Endothelial cell of umbilical vein (primary cell): ENCODE measurements around the gene LY9. TPM values are rescaled to one million over a fixed set of nuclear protein-coding genes. Genes with fewer than 3 reads are reported as not detected.

Source experiments
- BruUV-seq: library from RNA; stranded (reverse); fragments of 400-500 nt; replicated peaks from 2 replicates; lab custom pipeline; 2021; lab: Mats Ljungman, UMichigan
- CTCF ChIA-PET: fragments of 300-600, 350-600 bp; sonication (Branson Sonifier 250); formaldehyde crosslinking; loops from one replicate; lab custom pipeline; 2021; ENCODE audit warnings: antibody characterized with exemption, inconsistent platforms; lab: Charles Lee
- POLR2A ChIA-PET: fragments of 300-600, 350-600 bp; sonication (Branson Sonifier 250); formaldehyde crosslinking; loops from one replicate; lab custom pipeline; 2021; ENCODE audit warnings: antibody characterized with exemption, inconsistent platforms; lab: Charles Lee
- DNase-seq: peaks from one replicate; pipeline ENCODE4 v3.0.0-alpha.2; 2011; ENCODE audit warnings: low read depth, low spot score
- FAIRE-seq: peaks from 2 replicates; lab custom pipeline; 2011; peaks lifted over from hg19 to GRCh38; lab: Jason Lieb, UNC
- H2AFZ ChIP-seq: 2 replicates; pipeline ENCODE4 v1.6.0; 2012; ENCODE audit warnings: low read depth, low read length, control low read depth, inconsistent platforms
- H3K27ac ChIP-seq: 2 replicates; pipeline ENCODE4 v1.5.1; 2011; ENCODE audit warnings: low read depth, mild to moderate bottlenecking, control low read depth, low read length, moderate library complexity; ENCODE audit not compliant: insufficient read depth
- H3K27me3 ChIP-seq, 2 experiments: 2 replicates each; pipeline versions ENCODE4 v1.6.0 to v1.6.1; 2011; ENCODE audit warnings: low read length in 2 of 2, mixed read lengths in 1 of 2; ENCODE audit not compliant: control insufficient read depth in 2 of 2, insufficient read depth in 2 of 2
- H3K36me3 ChIP-seq, 2 experiments: 2 replicates in 1 of 2; 3 replicates in 1 of 2; pipeline ENCODE4 v1.5.1; 2011; ENCODE audit warnings: low read length in 2 of 2, mild to moderate bottlenecking in 1 of 2, moderate library complexity in 1 of 2; ENCODE audit not compliant: control insufficient read depth in 2 of 2, insufficient read depth in 2 of 2; ENCODE audit errors: extremely low read depth in 1 of 2
- H3K4me1 ChIP-seq: 3 replicates; pipeline ENCODE4 v1.5.1; 2011; ENCODE audit warnings: mild to moderate bottlenecking, low read length; ENCODE audit not compliant: control insufficient read depth, insufficient read depth; ENCODE audit errors: extremely low read depth
- H3K4me2 ChIP-seq: 2 replicates; pipeline ENCODE4 v1.6.1; 2011; ENCODE audit warnings: low read length, control low read depth, mixed read lengths; ENCODE audit not compliant: insufficient read depth
- H3K4me3 ChIP-seq, 3 experiments: fragments of 200-600 bp in 1 of 3; sonication (generic), shearing (Covaris generic) in 1 of 3; replicated peaks in 1 of 3; 2 replicates each; pipeline ENCODE4 v1.5.1; 2011 to 2016; ENCODE audit warnings: control low read depth in 3 of 3, low read length in 3 of 3, mild to moderate bottlenecking in 2 of 3, inconsistent platforms in 1 of 3, low read depth in 1 of 3, moderate library complexity in 1 of 3; ENCODE audit not compliant: insufficient read depth in 1 of 3
- H3K79me2 ChIP-seq: 2 replicates; pipeline ENCODE4 v1.6.0; 2012; ENCODE audit warnings: low read length, inconsistent platforms; ENCODE audit not compliant: control insufficient read depth, insufficient read depth
- H3K9ac ChIP-seq: replicated peaks from 2 replicates; pipeline ENCODE3; 2011; ENCODE audit warnings: low read length, control low read depth; ENCODE audit not compliant: insufficient read depth; ENCODE audit errors: extremely low read depth
- H3K9me1 ChIP-seq: replicated peaks from 3 replicates; pipeline ENCODE4 v1.6.0; 2011; ENCODE audit warnings: mild to moderate bottlenecking, low read length; ENCODE audit not compliant: control insufficient read depth, insufficient read depth; ENCODE audit errors: extremely low read depth
- H3K9me3 ChIP-seq: replicated peaks from 2 replicates; pipeline ENCODE4 v1.5.1; 2012; ENCODE audit warnings: low read length, inconsistent platforms; ENCODE audit not compliant: control insufficient read depth, insufficient read depth
- H4K20me1 ChIP-seq: replicated peaks from 2 replicates; pipeline ENCODE3; 2011; ENCODE audit warnings: mild to moderate bottlenecking, low read length; ENCODE audit not compliant: control insufficient read depth, insufficient read depth; ENCODE audit errors: extremely low read depth
- EZH2 ChIP-seq: IDR thresholded peaks from 2 replicates; pipeline ENCODE4 v1.6.1; 2012; ENCODE audit warnings: borderline replicate concordance, low read depth, mild to moderate bottlenecking, moderate library complexity, low read length, inconsistent platforms; ENCODE audit not compliant: severe bottlenecking
- FOS ChIP-seq: IDR thresholded peaks from 2 replicates; pipeline ENCODE4 v1.6.1; 2011; ENCODE audit warnings: mild to moderate bottlenecking, low read length, moderate library complexity, borderline replicate concordance; ENCODE audit not compliant: insufficient read depth
- GATA2 ChIP-seq: IDR thresholded peaks from 2 replicates; pipeline ENCODE4 v1.7.0; 2011; ENCODE audit warnings: low read depth, mild to moderate bottlenecking, moderate library complexity, mixed read lengths, low read length; ENCODE audit not compliant: insufficient read length, insufficient read depth
- JUN ChIP-seq: IDR thresholded peaks from 2 replicates; pipeline ENCODE4 v1.6.1; 2011; ENCODE audit warnings: borderline replicate concordance, low read depth; ENCODE audit not compliant: insufficient read length, insufficient read depth
- MYC ChIP-seq: IDR thresholded peaks from one replicate; pipeline ENCODE4 v1.6.1; 2011; ENCODE audit warnings: mild to moderate bottlenecking, low read depth, low read length
- POLR2A ChIP-seq: IDR thresholded peaks from 2 replicates; pipeline ENCODE4 v1.6.1; 2012; ENCODE audit warnings: low read depth, mild to moderate bottlenecking, control low read depth, low read length
- POLR2AphosphoS5 ChIP-seq: IDR thresholded peaks from 2 replicates; pipeline ENCODE4 v1.6.1; 2012; ENCODE audit warnings: low read depth, mild to moderate bottlenecking, control low read depth, low read length, moderate library complexity; ENCODE audit not compliant: insufficient read depth
- dilution Hi-C: fragments of 300-500 bp; cut with MboI; formaldehyde crosslinking; loops from one replicate; pipeline ENCODE4 v1.15.0; 2019; ENCODE audit warnings: low sequenced_read_pairs; ENCODE audit not compliant: extremely low pct_ligation_motif_present
- intact Hi-C: fragments of 100-400 bp; cut with micrococcal nuclease; formaldehyde crosslinking; loops from one replicate; pipeline ENCODE4 v1.10.0; 2022
- polyA plus RNA-seq, 4 experiments: library from polyadenylated mRNA; depleted of rRNA in 3 of 4; stranded (reverse) in 3 of 4; unstranded in 1 of 4; fragments of >200 nt; gene quantifications; 2 replicates each; pipeline versions ENCODE4 v1.2.1 to v1.2.3, GENCODE V29; 2011 to 2012; ENCODE audit warnings: missing spikeins in 1 of 4
- total RNA-seq: library from RNA; stranded (reverse); gene quantifications from 2 replicates; pipeline ENCODE4 v1.2.3, GENCODE V29; 2021
- TF ChIP-seq, protein P1 (sequence below), 2 donors: IDR thresholded peaks; 1 replicate in 1 of 2; 2 replicates in 1 of 2; pipeline ENCODE4 v1.5.1; 2011; ENCODE audit warnings: low read length in 2 of 2, mild to moderate bottlenecking in 2 of 2, moderate library complexity in 2 of 2, control low read depth in 1 of 2, inconsistent platforms in 1 of 2, low read depth in 1 of 2; ENCODE audit not compliant: insufficient read depth in 1 of 2; ENCODE audit errors: extremely low read depth in 1 of 2
- TF ChIP-seq, protein P2 (sequence below): IDR thresholded peaks from 2 replicates; pipeline ENCODE4 v1.6.1; 2011; ENCODE audit not compliant: insufficient read depth, insufficient read length

LY9 gene
- total and polyA plus RNA-seq, 2 donors (not counting 3 experiments of a cell fraction or from before 2014, with no cell fraction given), result not detected

DNA sequence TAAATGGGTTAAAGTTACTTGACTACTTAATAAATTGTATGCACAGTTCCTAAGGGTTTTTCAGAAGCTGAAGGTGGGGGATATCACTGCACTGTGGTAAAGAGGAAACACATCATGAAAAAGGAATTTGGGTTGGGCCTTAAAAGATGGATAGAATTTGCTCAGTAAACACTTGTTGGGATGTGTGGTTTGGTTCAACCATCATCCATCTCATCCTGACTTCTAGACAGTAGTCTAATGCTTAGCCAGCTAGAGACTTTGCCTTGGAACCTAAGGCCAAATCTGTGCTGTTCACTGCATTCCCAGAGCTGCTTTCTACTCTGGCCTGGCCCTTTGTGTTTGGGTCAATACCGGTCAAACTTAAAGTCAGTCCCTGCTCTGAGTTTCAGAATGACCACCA lies 30.6 kb downstream of the LY9 start:
- ChIA-PET POLR2A (no interaction called here), CTCF (no interaction called here)
- Histone ChIP-seq H4K20me1 (no peaks in the 10 kb centered on the region), H3K9ac (no peak overlapping the region), H3K9me1 (no peaks in the 10 kb centered on the region), H3K36me3 (no peaks in the 10 kb centered on the region), H3K4me2 (no peak overlapping the region), H3K9me3 (no peaks in the 10 kb centered on the region), H3K79me2 (no peaks in the 10 kb centered on the region), H2AFZ (no peak overlapping the region), H3K4me1 (no peaks in the 10 kb centered on the region), H3K27me3 (no peaks in the 10 kb centered on the region), H3K27ac (no peak overlapping the region), H3K4me3 (no peak overlapping the region)
- FAIRE-seq (no peak), DNase-seq (no peak)
- intact Hi-C loops, result no loop called here
- TF ChIP-seq POLR2A (no peak), EZH2 (no peak), MYC (no peak), FOS (no peak), POLR2AphosphoS5 (no peak), GATA2 (no peak), JUN (no peak)
- TF ChIP-seq, protein P1, sequence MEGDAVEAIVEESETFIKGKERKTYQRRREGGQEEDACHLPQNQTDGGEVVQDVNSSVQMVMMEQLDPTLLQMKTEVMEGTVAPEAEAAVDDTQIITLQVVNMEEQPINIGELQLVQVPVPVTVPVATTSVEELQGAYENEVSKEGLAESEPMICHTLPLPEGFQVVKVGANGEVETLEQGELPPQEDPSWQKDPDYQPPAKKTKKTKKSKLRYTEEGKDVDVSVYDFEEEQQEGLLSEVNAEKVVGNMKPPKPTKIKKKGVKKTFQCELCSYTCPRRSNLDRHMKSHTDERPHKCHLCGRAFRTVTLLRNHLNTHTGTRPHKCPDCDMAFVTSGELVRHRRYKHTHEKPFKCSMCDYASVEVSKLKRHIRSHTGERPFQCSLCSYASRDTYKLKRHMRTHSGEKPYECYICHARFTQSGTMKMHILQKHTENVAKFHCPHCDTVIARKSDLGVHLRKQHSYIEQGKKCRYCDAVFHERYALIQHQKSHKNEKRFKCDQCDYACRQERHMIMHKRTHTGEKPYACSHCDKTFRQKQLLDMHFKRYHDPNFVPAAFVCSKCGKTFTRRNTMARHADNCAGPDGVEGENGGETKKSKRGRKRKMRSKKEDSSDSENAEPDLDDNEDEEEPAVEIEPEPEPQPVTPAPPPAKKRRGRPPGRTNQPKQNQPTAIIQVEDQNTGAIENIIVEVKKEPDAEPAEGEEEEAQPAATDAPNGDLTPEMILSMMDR (IDR thresholded peaks at IDR 0.05; ENCODE audit: extremely low read depth in 1 of 2, insufficient read depth in 1 of 2, low read depth in 1 of 2, low read length in 2 of 2), result no peak
- TF ChIP-seq, protein P2, sequence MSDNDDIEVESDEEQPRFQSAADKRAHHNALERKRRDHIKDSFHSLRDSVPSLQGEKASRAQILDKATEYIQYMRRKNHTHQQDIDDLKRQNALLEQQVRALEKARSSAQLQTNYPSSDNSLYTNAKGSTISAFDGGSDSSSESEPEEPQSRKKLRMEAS, result no peak
- BruUV-seq, result no TSS peak
- dilution Hi-C loops, result no loop called here
